Nephron progenitor cell (in vitro differentiated cells): ENCODE results near the gene CENPK.

Source experiments
- DNase-seq: peaks from one replicate; pipeline ENCODE4 v3.0.0; 2021
- H3K27ac Mint-ChIP-seq: 2 replicates; pipeline ENCODE4 v1.8.0; 2021; ENCODE audit warnings: mild to moderate bottlenecking, moderate library complexity, mixed read lengths
- H3K27me3 Mint-ChIP-seq: 2 replicates; pipeline ENCODE4 v1.8.0; 2021; ENCODE audit warnings: mild to moderate bottlenecking, low read depth, mixed read lengths; ENCODE audit not compliant: poor library complexity
- H3K36me3 Mint-ChIP-seq: 2 replicates; pipeline ENCODE4 v1.8.0; 2021; ENCODE audit warnings: low read depth, mixed read lengths
- H3K4me1 Mint-ChIP-seq: 2 replicates; pipeline ENCODE4 v1.8.0; 2021; ENCODE audit warnings: mixed read lengths
- H3K4me3 Mint-ChIP-seq: 2 replicates; pipeline ENCODE4 v1.8.0; 2021; ENCODE audit warnings: mild to moderate bottlenecking, moderate library complexity, mixed read lengths
- H3K9me3 Mint-ChIP-seq: 2 replicates; pipeline ENCODE4 v1.8.0; 2021; ENCODE audit warnings: mild to moderate bottlenecking, moderate library complexity, mixed read lengths
- TF ChIP-seq, protein P1 (sequence below): fragments of 200-600 bp; sonication (generic); IDR thresholded peaks from 2 replicates; pipeline ENCODE4 v1.5.0; 2021; ENCODE audit warnings: antibody characterized with exemption

Gene CENPK

DNA sequence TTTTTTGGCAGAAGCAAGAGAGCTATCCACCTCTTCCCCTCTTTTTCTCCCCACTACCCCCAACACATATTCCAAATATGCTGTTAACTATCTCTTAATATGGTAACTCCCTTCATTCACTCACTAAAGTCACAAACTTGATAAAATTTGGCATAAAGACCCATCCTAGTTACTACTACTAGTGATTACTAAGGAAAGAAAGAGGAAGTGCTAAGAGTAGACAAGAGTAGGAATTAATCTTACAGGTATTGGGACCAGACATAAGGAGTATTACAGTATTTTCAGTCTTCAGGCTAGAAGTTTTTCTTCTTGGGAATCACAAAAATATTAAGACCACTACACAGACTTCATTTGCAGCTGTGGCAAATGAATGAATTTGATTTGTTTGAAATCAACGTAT, 83.4 kb downstream of the CENPK start:
- peaks cover 21% of the 10 kb centered on the region for H3K4me1 Mint-ChIP-seq
- H3K4me3 Mint-ChIP-seq, result no peak overlapping the region
- no peaks in the 10 kb centered on the region for H3K27me3 Mint-ChIP-seq
- TF ChIP-seq, protein P1, sequence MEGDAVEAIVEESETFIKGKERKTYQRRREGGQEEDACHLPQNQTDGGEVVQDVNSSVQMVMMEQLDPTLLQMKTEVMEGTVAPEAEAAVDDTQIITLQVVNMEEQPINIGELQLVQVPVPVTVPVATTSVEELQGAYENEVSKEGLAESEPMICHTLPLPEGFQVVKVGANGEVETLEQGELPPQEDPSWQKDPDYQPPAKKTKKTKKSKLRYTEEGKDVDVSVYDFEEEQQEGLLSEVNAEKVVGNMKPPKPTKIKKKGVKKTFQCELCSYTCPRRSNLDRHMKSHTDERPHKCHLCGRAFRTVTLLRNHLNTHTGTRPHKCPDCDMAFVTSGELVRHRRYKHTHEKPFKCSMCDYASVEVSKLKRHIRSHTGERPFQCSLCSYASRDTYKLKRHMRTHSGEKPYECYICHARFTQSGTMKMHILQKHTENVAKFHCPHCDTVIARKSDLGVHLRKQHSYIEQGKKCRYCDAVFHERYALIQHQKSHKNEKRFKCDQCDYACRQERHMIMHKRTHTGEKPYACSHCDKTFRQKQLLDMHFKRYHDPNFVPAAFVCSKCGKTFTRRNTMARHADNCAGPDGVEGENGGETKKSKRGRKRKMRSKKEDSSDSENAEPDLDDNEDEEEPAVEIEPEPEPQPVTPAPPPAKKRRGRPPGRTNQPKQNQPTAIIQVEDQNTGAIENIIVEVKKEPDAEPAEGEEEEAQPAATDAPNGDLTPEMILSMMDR, result no peak
- H3K27ac Mint-ChIP-seq, result no peak overlapping the region
- H3K9me3 Mint-ChIP-seq, result no peaks in the 10 kb centered on the region
- H3K36me3 Mint-ChIP-seq, result no peaks in the 10 kb centered on the region
- no peak for DNase-seq

DNA sequence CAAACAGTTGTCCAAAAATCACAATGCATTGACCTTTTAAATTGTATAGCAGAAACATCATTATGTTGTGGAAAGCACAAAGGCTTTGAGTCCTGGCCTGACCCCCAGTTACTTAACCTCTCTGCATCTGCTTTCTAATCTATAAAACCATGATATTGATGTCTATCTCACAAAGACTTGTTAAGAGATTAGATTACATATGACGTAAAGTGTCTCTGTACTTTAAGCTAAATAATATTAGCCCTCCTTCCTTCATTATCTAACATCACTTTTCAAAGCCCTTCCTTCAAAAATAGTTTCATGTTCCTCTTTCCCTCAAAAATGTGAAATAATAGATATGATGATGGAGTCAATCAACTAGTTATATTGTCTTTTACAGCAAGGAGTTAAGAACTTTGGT, 84.6 kb downstream of the CENPK start:
- Mint-ChIP-seq H3K36me3 (no peaks in the 10 kb centered on the region), H3K27me3 (no peaks in the 10 kb centered on the region), H3K9me3 (no peaks in the 10 kb centered on the region), H3K4me3 (no peak overlapping the region), H3K4me1 (peaks cover 19% of the 10 kb centered on the region), H3K27ac (no peak overlapping the region)
- DNase-seq, result no peak
- TF ChIP-seq, protein P1, result no peak

DNA sequence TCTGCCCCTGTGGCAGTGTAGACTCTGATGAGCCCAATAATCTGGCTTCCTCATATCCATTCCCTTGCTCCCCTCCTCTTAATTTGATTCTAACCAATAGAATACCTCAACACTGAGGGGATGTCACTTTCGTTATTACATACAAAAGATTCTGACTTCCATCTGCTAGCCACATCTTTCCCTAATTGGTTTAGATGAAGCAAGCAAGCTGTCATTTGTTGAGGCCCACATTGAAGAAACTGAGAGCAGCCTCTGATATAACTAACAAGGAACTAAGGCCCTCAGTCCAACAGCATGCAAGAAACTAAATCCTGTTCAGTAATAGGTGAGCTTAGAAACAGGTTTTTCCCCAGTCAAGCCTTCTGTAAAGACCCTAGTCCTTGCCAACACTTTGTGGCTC, 87.1 kb downstream of the CENPK start:
- no peaks in the 10 kb centered on the region for H3K4me1 Mint-ChIP-seq
- TF ChIP-seq, protein P1, result no peak
- no peak overlapping the region for H3K4me3 Mint-ChIP-seq
- no peak for DNase-seq
- H3K27ac Mint-ChIP-seq, result no peak overlapping the region
- H3K36me3 Mint-ChIP-seq, result peaks cover 7% of the 10 kb centered on the region
- no peaks in the 10 kb centered on the region for H3K9me3 Mint-ChIP-seq
- H3K27me3 Mint-ChIP-seq, result no peaks in the 10 kb centered on the region

DNA sequence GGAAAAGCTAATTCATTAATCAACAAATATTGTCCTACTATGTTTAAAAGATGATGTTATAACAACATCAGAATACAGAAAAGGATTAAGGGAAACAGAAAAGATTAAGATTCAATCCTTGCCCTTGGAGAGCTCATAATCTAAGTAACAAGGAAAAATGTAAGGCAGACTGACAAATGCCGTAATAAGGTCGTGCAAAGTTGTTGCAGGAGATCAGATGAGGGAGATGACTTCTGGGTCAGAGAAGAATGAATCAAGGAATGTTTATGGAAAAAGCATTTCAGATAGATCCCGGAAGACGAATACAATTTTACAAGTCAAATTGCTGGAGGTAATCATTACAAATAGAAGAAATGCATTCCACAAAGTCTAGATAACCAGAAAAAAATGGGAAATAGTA, 87.6 kb downstream of the CENPK start:
- Mint-ChIP-seq H3K4me1 (no peaks in the 10 kb centered on the region), H3K27ac (no peak overlapping the region), H3K36me3 (peaks cover 9% of the 10 kb centered on the region), H3K4me3 (no peak overlapping the region), H3K27me3 (no peaks in the 10 kb centered on the region), H3K9me3 (no peaks in the 10 kb centered on the region)
- no peak for DNase-seq
- TF ChIP-seq, protein P1, result no peak

DNA sequence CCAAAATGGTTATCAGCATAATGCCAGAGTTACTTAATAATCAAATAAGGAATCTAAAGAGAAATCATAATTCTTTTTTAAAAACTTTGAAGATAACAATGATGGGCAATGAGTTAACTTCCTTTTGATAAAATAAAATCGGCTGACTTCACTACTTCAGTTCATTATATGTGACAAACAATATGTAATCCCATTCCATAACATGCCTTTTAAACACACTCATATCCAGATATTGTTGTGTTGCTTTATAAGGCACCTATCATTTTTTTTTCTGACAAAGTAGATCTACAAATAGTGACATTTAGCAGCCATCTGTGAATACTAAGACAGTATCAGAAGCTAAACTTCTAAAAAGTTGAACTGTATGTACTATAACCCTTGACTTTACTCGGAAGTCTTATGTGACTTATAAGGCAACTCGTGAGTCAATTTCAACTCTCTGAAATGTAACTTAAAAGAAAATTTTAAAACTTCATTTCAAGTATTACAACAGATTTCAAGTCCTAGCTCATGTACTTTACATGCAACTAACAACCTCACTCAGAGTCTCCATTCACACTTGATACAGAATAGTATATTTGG, 88.7 kb downstream of the CENPK start:
- H3K27me3 Mint-ChIP-seq, result no peaks in the 10 kb centered on the region
- no peak overlapping the region for H3K4me3 Mint-ChIP-seq
- H3K4me1 Mint-ChIP-seq, result no peaks in the 10 kb centered on the region
- TF ChIP-seq, protein P1, result no peak
- DNase-seq, result no peak
- peaks cover 10% of the 10 kb centered on the region for H3K36me3 Mint-ChIP-seq
- no peaks in the 10 kb centered on the region for H3K9me3 Mint-ChIP-seq
- no peak overlapping the region for H3K27ac Mint-ChIP-seq

DNA sequence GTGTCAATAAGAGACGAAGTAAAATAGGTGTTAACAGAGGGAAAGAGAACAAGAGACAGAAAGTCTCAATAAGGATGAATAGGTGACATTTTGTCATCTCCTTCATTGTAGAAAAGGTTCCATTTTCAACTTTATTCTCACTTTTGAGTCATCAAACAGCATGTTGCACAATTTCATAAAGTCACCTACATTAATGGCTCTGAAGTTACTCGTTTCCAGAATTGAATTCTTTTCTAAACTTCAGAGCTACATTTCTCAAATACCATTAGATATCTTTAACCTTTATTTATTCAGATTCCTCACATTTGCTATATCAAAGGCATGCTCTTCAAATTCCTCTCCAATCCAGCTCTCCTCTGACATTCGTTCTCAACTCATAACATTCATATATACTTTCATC, 94.3 kb downstream of the CENPK start:
- Mint-ChIP-seq H3K4me3 (no peak overlapping the region), H3K27me3 (no peaks in the 10 kb centered on the region), H3K4me1 (no peaks in the 10 kb centered on the region), H3K27ac (no peak overlapping the region), H3K36me3 (peaks cover 16% of the 10 kb centered on the region), H3K9me3 (no peaks in the 10 kb centered on the region)
- TF ChIP-seq, protein P1, result no peak
- no peak for DNase-seq
